AG10803 (cell line): ENCODE results near the gene KLHL6.
"Not testable (repeated sequence)": the region's sequence is repeated elsewhere in the genome, so short reads cannot be mapped to it uniquely, and the experiment has no call there.

Experiments
- DNase-seq: peaks from one replicate; pipeline ENCODE4 v3.0.0; 2010; ENCODE audit warnings: low read depth
- H3K4me3 ChIP-seq: 2 replicates; pipeline ENCODE4 v1.5.1; 2011; ENCODE audit warnings: mild to moderate bottlenecking, low read length, control low read depth
- CTCF ChIP-seq: conservative IDR thresholded peaks from 2 replicates; pipeline ENCODE4 v1.5.1; 2011; ENCODE audit warnings: mild to moderate bottlenecking, low read length, control low read depth, inconsistent platforms

KLHL6 gene

GRCh38 chr3:183514021-183514420 is 41.5 kb downstream of the KLHL6 start:
- no peak for DNase-seq
- no peak overlapping the region for H3K4me3 ChIP-seq
- TF ChIP-seq CTCF, result no peak

- no peak for DNase-seq
- H3K4me3 ChIP-seq, result no peak overlapping the region
- no peak for TF ChIP-seq CTCF
These were observed 42.3 kb downstream of the KLHL6 start for GRCh38 chr3:183513046-183513706.

- H3K4me3 ChIP-seq, DNase-seq: not testable (repeated sequence)
These were observed 44.0 kb downstream of the KLHL6 start for GRCh38 chr3:183511286-183512131.

DNA sequence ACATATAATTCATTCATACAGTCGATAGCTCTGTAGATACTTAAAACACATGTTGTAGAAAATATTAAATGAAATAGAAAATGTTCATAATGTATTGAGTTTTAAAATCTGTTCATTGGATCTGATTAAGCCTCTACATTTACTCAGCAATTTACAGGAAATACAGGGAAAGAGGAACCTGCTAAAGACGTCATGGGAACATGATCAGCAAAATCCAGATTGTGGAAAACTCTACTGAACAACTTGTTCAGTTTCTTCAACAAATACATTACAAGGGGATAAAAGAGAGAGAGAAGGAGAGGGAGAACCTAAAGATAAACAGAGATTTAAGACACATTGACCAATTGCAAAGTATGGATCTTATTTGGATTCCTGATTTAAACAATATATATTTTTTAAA is 46.7 kb downstream of the KLHL6 start:
- no peak for DNase-seq
- TF ChIP-seq CTCF, result no peak

GRCh38 chr3:183507551-183507950 is 48.0 kb downstream of the KLHL6 start:
- no peak overlapping the region for H3K4me3 ChIP-seq
- TF ChIP-seq CTCF, result no peak
- DNase-seq, result no peak

More for the DNA sequence above, 46.7 kb downstream of the KLHL6 start:
- H3K4me3 ChIP-seq, result no peak overlapping the region

DNA sequence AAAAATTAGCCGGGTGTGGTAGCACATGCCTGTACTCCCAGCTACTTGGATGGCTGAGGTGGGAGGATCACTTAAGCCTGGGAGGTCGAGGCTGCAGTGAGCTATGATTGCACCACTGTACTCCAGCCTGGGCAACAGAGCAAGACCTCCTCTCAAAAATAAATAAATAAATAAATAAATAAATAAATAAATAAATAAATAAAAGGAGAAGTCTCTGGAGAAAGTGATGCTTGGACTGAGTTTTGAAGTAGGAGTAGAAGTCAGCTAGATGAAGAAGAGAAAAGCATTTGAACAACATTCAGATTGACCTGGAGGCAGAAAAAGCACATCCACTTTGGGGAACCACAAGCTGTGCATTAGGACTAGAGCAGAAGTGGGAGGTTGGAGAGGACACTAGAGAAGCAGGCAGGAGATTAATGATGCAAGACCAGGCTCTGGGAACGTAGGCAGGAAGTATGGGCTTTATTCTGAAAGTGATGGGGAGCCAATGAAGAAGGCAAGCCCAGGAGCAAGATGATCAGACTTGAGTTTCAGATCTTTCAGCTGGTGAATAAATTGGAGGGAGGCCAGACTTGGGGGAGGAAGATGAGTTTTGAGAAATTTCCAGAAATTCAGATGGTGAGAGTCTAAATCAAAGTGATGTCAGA is 48.7 kb downstream of the KLHL6 start:
- no peak for DNase-seq
- H3K4me3 ChIP-seq, result no peak overlapping the region
- TF ChIP-seq CTCF, result no peak

DNA sequence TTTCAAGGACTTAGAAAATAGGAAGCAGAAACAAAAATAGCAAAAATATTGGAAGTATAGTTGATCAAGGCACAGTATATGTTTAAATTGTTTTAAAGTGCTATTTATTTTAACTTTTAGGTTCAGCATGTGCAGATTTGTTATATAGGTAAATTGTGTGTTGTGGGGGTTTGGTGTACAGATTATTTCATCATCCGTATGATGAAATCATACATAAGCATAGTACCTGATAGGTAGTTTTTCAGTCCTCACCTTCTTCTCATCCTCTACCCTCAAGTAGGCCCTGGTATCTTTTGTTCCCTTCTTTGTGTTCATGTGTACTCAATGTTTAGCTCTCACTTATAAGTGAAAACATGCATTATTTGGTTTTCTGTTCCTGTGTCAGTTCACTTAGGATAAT is 50.9 kb downstream of the KLHL6 start:
- no peak overlapping the region for H3K4me3 ChIP-seq
- no peak for DNase-seq
- TF ChIP-seq CTCF, result no peak
